Thyroid gland (tissue), 4 donors: ENCODE results near the gene ZNF543.

ENCODE experiments used
- POLR2A ChIP-seq, 2 donors: fragments of 450-650 bp; IDR thresholded peaks; one replicate each; pipeline ENCODE4 v1.6.1; 2017; ENCODE audit warnings: antibody characterized with exemption in 2 of 2, mild to moderate bottlenecking in 2 of 2, moderate library complexity in 1 of 2
- TF ChIP-seq, protein P1 (sequence below), 6 experiments: fragments of 200-600 bp in 3 of 6; fragments of 450-650 bp in 3 of 6; sonication (generic) in 3 of 6; IDR thresholded peaks; one replicate each; pipeline ENCODE4 v1.5.1; 2016 to 2019; ENCODE audit warnings: antibody characterized with exemption in 6 of 6, mild to moderate bottlenecking in 2 of 6, inconsistent platforms in 1 of 6, moderate library complexity in 1 of 6

DNA sequence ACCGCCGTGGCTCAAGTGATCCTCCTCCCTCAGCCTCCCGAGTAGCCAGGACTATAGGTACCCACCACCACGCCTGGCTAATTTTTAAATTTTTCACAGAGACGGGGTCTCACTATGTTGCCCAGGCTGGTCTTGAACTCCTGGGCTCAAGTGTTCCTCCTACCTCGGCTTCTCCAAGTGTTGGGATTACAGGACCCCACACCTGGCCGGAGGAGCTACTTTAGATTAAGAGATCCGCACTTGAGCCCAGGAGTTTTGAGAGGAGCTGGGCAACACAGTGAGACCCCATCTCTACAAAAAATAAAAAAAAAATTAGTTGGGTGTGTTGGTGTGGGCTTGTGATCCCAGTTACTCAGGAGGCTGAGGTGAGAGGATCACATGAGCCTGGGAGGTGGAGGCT is 49.0 kb upstream of the ZNF543 start:
- TF ChIP-seq, protein P1, sequence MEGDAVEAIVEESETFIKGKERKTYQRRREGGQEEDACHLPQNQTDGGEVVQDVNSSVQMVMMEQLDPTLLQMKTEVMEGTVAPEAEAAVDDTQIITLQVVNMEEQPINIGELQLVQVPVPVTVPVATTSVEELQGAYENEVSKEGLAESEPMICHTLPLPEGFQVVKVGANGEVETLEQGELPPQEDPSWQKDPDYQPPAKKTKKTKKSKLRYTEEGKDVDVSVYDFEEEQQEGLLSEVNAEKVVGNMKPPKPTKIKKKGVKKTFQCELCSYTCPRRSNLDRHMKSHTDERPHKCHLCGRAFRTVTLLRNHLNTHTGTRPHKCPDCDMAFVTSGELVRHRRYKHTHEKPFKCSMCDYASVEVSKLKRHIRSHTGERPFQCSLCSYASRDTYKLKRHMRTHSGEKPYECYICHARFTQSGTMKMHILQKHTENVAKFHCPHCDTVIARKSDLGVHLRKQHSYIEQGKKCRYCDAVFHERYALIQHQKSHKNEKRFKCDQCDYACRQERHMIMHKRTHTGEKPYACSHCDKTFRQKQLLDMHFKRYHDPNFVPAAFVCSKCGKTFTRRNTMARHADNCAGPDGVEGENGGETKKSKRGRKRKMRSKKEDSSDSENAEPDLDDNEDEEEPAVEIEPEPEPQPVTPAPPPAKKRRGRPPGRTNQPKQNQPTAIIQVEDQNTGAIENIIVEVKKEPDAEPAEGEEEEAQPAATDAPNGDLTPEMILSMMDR (IDR thresholded peaks at IDR 0.05) = no peak
- TF ChIP-seq POLR2A (IDR thresholded peaks at IDR 0.05) = no peak
